ENCODE measurements around the gene PXDN.

The PXDN gene

DNA sequence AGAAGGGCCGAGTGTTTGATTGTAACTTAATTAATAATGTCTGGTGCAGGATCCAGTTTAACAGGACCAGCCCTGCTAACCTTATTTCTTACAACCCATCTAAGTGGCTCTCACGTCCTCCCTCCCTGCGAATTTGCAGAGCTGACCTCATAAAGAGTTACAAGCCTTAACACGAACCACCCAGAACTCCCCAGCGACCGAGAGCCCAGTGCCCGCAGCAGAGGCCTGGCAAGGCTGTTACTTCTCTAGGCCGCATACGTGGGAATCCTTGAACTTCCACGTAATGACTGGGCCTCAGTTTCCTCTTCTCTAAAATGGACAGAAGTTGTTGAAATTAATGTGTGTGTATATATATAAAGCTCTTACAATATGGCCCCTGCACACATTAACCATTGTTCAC, 55.5 kb downstream of the PXDN start:
- H3K9ac ChIP-seq (ENCODE audit: low read depth, low read length) = no peak overlapping the region
- no peak overlapping the region for H3K4me3 ChIP-seq (ENCODE audit: low read length)
- peaks cover 63% of the 10 kb centered on the region for H3K36me3 ChIP-seq (ENCODE audit: insufficient read depth, low read length)
- no peaks in the 10 kb centered on the region for H3K27me3 ChIP-seq (ENCODE audit: control insufficient read depth, insufficient read depth, low read length)
- peaks cover 40% of the 10 kb centered on the region for H3K4me1 ChIP-seq (ENCODE audit: control insufficient read depth, insufficient read depth, low read length)
- no peak overlapping the region for H3K4me2 ChIP-seq (ENCODE audit: low read length)
- H3K9me3 ChIP-seq (replicated peaks; ENCODE audit: low read length) = no peaks in the 10 kb centered on the region

DNA sequence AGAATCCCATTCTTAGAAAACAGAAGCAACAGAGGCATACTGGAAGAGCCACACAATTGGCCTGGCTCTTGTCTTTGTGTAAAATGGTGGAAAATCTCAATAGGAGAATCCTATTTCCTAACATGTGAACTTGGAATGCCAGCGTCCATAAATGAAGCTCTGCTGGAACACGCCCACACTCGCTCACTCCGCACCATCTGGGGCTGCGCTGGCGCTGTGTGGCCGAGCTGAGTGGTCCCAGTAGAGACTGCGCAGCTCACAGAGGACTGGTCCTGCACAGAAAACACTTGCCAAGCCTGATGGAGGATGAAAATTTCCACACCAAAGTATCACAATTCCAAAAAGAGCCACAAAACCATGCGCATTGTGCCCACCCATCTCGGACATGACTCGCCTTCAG, 56.2 kb downstream of the PXDN start:
- peak overlapping the region; percentile 82 for H3K9ac ChIP-seq (ENCODE audit: low read depth, low read length)
- no peaks in the 10 kb centered on the region for H3K9me3 ChIP-seq (replicated peaks; ENCODE audit: low read length)
- no peaks in the 10 kb centered on the region for H3K27me3 ChIP-seq (ENCODE audit: control insufficient read depth, insufficient read depth, low read length)
- H3K36me3 ChIP-seq (ENCODE audit: insufficient read depth, low read length) = peaks cover 62% of the 10 kb centered on the region
- peaks cover 40% of the 10 kb centered on the region for H3K4me1 ChIP-seq (ENCODE audit: control insufficient read depth, insufficient read depth, low read length)
- H3K4me2 ChIP-seq (ENCODE audit: low read length) = no peak overlapping the region
- H3K4me3 ChIP-seq (ENCODE audit: low read length) = no peak overlapping the region

DNA sequence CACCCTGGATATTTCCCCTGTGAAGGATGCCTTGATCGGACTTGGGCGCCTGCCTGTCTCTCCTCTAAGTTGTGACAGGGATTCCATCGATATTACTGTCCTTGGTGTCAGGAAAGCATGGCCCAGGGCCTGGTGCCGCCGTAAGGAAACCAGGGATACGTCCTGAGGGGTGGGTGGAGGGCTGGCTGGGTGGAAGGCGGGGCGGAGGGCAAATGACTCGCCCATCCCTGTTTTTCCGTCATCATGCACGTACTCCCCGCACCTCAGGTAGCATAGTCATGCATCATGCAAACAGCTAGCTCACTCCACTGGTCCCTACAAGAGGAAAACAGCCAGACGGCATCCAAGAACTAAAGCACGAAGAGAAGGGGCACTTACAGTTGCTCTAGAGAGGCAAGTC, 57.1 kb downstream of the PXDN start:
- H3K4me1 ChIP-seq (ENCODE audit: control insufficient read depth, insufficient read depth, low read length) = peaks cover 40% of the 10 kb centered on the region
- H3K4me3 ChIP-seq (ENCODE audit: low read length) = no peak overlapping the region
- H3K9me3 ChIP-seq (replicated peaks; ENCODE audit: low read length) = no peaks in the 10 kb centered on the region
- no peaks in the 10 kb centered on the region for H3K27me3 ChIP-seq (ENCODE audit: control insufficient read depth, insufficient read depth, low read length)
- H3K36me3 ChIP-seq (ENCODE audit: insufficient read depth, low read length) = peaks cover 60% of the 10 kb centered on the region
- peak overlapping the region; percentile 55 for H3K4me2 ChIP-seq (ENCODE audit: low read length)
- H3K9ac ChIP-seq (ENCODE audit: low read depth, low read length) = peak overlapping the region; percentile 82

DNA sequence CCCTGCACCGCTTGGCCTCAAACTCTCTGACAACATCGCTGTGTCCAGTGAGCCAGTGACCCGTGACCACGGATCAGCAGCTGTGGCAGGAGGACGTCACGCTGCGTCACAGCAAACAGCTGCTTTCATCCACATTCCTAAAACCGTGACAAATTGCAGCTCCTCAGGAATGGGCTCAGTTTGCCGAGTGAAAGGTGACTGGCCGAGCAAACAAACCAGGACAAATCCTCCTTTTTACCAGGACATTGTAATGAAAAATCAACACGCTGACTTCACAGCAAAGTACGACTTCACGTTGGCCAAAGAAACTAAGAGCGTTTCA, 57.6 kb downstream of the PXDN start:
- H3K4me2 ChIP-seq (ENCODE audit: low read length) = peak overlapping the region; percentile 55
- H3K36me3 ChIP-seq (ENCODE audit: insufficient read depth, low read length) = peaks cover 58% of the 10 kb centered on the region
- H3K4me1 ChIP-seq (ENCODE audit: control insufficient read depth, insufficient read depth, low read length) = peaks cover 40% of the 10 kb centered on the region
- H3K4me3 ChIP-seq (ENCODE audit: low read length) = no peak overlapping the region
- H3K27me3 ChIP-seq (ENCODE audit: control insufficient read depth, insufficient read depth, low read length) = no peaks in the 10 kb centered on the region
- H3K9ac ChIP-seq (ENCODE audit: low read depth, low read length) = peak overlapping the region; percentile 82
- H3K9me3 ChIP-seq (replicated peaks; ENCODE audit: low read length) = no peaks in the 10 kb centered on the region

DNA sequence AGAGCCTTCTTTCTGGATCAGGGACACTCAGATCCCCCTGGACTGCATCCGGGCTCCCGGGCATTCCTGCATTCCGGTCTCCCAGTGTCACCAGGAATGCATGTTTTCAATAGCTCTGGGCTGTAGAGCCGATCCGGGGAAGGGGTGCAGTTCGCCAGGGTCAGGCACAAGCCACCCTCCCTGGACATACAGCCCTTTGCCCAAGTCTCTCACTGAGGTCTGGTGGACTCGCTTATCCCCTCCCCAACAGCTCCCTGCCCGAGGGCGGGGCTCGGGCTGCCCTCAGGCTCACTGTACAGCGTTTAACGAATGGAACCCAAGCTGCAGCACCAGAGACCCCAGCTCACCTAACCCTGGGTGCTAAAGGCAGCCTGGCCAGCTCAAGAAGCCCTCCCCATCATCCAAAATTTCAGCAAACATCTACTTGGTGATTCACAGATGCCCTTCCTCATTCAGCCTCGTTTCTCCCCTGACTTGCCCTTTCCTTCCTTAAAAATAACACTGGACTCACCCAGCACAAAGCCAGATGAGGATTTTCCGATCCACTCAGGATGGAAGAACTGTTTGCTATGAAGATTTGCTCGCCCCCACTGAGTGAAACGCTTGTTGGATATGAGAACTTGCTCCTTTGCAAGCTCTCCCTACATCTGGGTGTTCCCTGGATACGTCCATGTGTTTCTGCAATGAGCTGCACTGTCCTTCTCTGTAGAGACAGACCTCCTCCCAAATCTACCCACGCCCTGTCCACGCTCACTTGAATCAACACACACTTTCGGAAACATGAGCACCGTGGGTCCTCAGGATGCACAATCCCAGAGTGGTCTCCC, 58.1 kb downstream of the PXDN start:
- Histone ChIP-seq H3K27me3 (ENCODE audit: control insufficient read depth, insufficient read depth, low read length) (no peaks in the 10 kb centered on the region), H3K4me3 (ENCODE audit: low read length) (peak overlapping the region; percentile 21), H3K4me2 (ENCODE audit: low read length) (peak overlapping the region; percentile 55), H3K9me3 (replicated peaks; ENCODE audit: low read length) (no peaks in the 10 kb centered on the region), H3K4me1 (ENCODE audit: control insufficient read depth, insufficient read depth, low read length) (peaks cover 40% of the 10 kb centered on the region), H3K9ac (ENCODE audit: low read depth, low read length) (peak overlapping the region; percentile 82), H3K36me3 (ENCODE audit: insufficient read depth, low read length) (peaks cover 58% of the 10 kb centered on the region)

DNA sequence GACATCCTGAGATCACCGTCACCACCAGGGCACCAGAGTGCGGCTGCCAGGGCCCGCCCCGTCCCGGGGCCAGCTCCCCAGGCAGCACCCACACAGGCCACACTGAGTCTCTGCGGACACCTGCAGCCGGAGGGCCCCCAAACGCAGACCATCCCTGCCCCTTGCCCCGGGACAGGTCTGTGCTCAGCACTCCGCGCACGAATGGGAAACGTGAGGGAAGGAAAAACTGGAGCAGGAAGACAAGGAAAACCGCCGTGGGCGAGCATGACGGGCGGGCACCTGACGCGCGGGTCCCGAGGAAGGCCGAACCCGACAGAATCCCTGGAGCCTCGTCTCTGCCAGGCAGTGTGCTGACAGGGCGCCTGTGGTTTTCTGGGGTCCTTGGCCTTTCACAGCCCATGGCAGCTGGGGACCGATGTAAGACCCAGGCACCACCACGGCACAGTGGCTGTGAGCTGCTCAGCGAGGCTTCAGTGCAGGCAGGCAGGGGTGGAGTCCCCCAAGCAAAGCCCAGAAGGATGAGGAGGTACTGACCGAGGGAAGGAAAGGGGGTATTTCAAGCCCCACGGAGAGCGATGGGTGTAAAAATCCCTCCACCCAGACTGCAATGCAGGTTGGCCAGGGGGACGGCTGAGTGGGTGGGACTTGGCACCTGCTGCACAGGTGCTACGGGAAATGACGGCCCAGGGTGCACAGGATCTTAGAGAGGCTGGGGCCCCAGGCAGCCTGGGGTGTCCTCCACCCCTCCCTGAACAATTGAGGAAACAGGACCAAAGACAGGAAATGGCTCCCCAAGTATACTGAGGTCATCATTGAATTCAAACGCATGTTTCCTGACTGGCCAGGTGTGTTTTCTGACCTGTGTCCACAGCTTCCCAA, 59.0 kb downstream of the PXDN start:
- Histone ChIP-seq H3K9me3 (replicated peaks; ENCODE audit: low read length) (no peaks in the 10 kb centered on the region), H3K36me3 (ENCODE audit: insufficient read depth, low read length) (peaks cover 61% of the 10 kb centered on the region), H3K4me3 (ENCODE audit: low read length) (no peak overlapping the region), H3K4me1 (ENCODE audit: control insufficient read depth, insufficient read depth, low read length) (peaks cover 39% of the 10 kb centered on the region), H3K4me2 (ENCODE audit: low read length) (peak overlapping the region; percentile 55), H3K9ac (ENCODE audit: low read depth, low read length) (peak overlapping the region; percentile 82), H3K27me3 (ENCODE audit: control insufficient read depth, insufficient read depth, low read length) (no peaks in the 10 kb centered on the region)

DNA sequence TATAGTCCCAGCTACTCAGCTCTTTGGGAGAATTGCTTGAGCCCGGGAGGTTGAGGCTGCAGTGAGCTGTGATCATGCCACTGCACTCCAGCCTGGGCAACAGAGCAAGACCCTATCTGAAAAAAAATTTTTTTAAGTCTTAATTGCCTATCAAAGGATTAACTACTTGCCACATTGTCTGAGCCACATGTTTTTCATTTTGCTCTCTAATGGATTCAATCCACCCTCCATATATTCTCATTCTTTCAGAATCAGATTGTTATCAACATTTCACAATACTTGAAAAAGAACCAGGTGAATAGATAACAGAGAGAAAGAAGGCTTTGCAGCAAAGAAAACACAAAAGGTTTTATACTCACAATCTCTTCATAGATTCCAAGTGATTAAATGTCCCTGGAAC, 61.0 kb downstream of the PXDN start:
- Histone ChIP-seq H3K4me1 (ENCODE audit: control insufficient read depth, insufficient read depth, low read length) (peaks cover 31% of the 10 kb centered on the region), H3K4me3 (ENCODE audit: low read length) (no peak overlapping the region), H3K9me3 (replicated peaks; ENCODE audit: low read length) (no peaks in the 10 kb centered on the region), H3K27me3 (ENCODE audit: control insufficient read depth, insufficient read depth, low read length) (no peaks in the 10 kb centered on the region), H3K4me2 (ENCODE audit: low read length) (no peak overlapping the region), H3K36me3 (ENCODE audit: insufficient read depth, low read length) (peaks cover 75% of the 10 kb centered on the region), H3K9ac (ENCODE audit: low read depth, low read length) (no peak overlapping the region)

DNA sequence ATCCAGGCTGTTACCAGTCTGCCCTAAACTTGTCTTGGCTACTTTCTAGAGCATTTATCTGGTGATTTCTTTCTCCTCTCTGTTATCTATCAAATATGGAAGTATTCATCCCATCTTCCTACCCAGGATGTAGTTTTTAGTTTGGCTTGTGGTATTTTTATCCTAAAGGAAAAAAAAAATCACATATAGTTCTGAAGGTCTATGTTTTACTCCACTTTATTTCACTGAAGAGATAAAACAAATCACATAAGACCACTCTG, 62.2 kb downstream of the PXDN start:
- Histone ChIP-seq H3K27me3 (ENCODE audit: control insufficient read depth, insufficient read depth, low read length) (no peaks in the 10 kb centered on the region), H3K36me3 (ENCODE audit: insufficient read depth, low read length) (peaks cover 75% of the 10 kb centered on the region), H3K4me2 (ENCODE audit: low read length) (no peak overlapping the region), H3K4me1 (ENCODE audit: control insufficient read depth, insufficient read depth, low read length) (peaks cover 19% of the 10 kb centered on the region), H3K4me3 (ENCODE audit: low read length) (no peak overlapping the region), H3K9me3 (replicated peaks; ENCODE audit: low read length) (no peaks in the 10 kb centered on the region), H3K9ac (ENCODE audit: low read depth, low read length) (no peak overlapping the region)

DNA sequence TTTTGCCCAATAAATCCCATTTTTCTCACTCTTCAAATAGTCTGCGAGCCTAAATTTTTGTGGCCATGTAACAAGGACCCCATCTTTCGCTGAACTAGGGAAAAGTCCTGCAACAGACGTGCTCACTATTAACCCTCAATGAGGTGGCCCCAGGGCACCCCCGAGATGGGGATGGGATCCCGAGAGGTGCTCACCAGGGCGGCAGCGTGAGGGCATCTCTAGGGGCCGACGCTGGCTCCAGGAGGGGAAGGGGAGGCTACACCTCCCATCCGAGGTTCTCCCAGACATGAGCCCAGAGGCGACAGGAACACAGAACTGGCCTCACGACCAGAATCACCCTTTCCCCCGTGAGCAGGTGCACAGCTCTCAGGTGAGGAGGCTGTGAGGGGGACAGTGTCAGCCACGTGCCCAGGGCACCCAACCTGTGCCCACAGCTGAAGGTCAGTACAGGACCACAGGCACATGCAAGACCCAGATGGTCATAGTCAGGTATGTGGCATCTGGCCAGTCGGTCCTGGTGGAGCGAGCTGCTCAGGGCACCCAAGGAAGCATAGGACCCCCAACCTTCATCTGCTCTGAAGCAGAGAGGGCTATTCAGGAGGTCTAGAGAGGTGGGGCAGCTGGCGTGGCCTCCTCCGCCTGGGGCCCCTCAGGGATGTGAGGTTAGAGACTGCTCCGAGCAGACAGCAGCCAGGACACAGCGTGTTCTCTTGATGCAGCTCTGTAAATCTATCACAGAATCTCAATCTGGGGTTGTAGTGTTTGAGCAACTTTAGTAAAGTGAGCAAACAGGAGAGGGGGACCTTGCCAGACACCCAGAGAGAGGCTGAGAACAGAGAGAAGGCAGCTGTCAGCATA, 62.8 kb downstream of the PXDN start:
- Histone ChIP-seq H3K9me3 (replicated peaks; ENCODE audit: low read length) (no peaks in the 10 kb centered on the region), H3K27me3 (ENCODE audit: control insufficient read depth, insufficient read depth, low read length) (no peaks in the 10 kb centered on the region), H3K36me3 (ENCODE audit: insufficient read depth, low read length) (peaks cover 79% of the 10 kb centered on the region), H3K4me2 (ENCODE audit: low read length) (no peak overlapping the region), H3K4me1 (ENCODE audit: control insufficient read depth, insufficient read depth, low read length) (peaks cover 19% of the 10 kb centered on the region), H3K4me3 (ENCODE audit: low read length) (no peak overlapping the region), H3K9ac (ENCODE audit: low read depth, low read length) (no peak overlapping the region)

DNA sequence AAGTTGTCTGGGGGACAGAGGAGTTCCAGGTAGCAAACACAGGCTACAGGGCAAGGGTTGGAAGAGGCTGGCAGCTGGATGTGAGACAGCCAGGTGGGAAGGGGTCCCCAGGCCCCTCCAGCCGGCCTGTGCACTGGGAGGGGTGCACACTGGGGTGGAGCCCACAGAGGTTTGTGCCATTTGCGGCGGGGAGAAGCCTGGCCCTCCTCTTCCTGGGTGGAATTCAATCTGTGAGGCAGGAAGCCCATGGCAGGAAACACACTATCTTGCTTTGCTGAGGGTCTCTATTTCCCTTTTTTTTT, 63.3 kb downstream of the PXDN start:
- peaks cover 84% of the 10 kb centered on the region for H3K36me3 ChIP-seq (ENCODE audit: insufficient read depth, low read length)
- no peaks in the 10 kb centered on the region for H3K9me3 ChIP-seq (replicated peaks; ENCODE audit: low read length)
- no peak overlapping the region for H3K4me3 ChIP-seq (ENCODE audit: low read length)
- peaks cover 19% of the 10 kb centered on the region for H3K4me1 ChIP-seq (ENCODE audit: control insufficient read depth, insufficient read depth, low read length)
- H3K4me2 ChIP-seq (ENCODE audit: low read length) = no peak overlapping the region
- H3K9ac ChIP-seq (ENCODE audit: low read depth, low read length) = no peak overlapping the region
- H3K27me3 ChIP-seq (ENCODE audit: control insufficient read depth, insufficient read depth, low read length) = no peaks in the 10 kb centered on the region

DNA sequence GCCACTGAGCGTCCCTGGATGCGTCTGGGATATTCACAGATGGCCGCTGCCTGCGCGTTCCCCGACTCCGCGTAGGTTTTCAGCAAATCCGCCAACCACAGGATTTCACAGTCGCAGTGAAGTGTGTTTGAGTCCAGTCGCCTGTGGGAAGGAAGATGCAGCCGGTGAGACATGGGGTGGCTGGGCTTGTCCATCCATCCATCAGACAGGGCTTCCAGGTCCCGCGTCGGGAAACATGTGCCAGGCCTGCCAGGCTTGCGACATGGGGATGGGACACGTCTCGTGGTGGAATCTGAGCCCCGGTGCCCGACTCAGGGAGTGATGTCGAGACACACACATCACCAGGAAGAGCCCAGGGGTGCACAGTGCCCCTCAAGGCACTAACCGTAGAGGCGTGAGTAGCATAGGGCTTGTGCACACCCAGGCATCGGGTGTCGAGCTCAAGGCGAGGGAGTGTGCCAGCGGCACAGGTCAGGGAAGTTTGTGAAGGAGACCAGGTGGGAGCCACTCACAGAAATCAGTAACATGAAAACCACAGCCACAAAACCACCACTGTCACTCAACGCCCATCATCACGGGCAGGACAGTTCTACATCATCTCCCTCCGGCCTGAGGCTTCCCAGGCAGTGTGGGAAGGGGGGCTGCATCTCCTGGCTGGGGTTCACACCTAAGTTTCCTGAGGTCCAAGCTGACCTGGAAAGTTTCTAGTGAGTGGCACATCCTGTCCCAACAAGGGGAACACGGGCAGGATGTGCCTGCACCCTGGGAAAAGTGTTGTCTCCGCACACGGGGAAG, 63.9 kb downstream of the PXDN start:
- Histone ChIP-seq H3K9me3 (replicated peaks; ENCODE audit: low read length) (no peaks in the 10 kb centered on the region), H3K36me3 (ENCODE audit: insufficient read depth, low read length) (peaks cover 80% of the 10 kb centered on the region), H3K9ac (ENCODE audit: low read depth, low read length) (no peak overlapping the region), H3K27me3 (ENCODE audit: control insufficient read depth, insufficient read depth, low read length) (no peaks in the 10 kb centered on the region), H3K4me2 (ENCODE audit: low read length) (no peak overlapping the region), H3K4me1 (ENCODE audit: control insufficient read depth, insufficient read depth, low read length) (peaks cover 16% of the 10 kb centered on the region), H3K4me3 (ENCODE audit: low read length) (no peak overlapping the region)
